Vagina (tissue), 2 donors: ENCODE measurements around the gene GH2.

Source experiments
- POLR2A ChIP-seq, 2 donors: fragments of 450-650 bp; IDR thresholded peaks; one replicate each; pipeline ENCODE4 v1.6.1; 2017; ENCODE audit warnings: antibody characterized with exemption in 2 of 2, mild to moderate bottlenecking in 2 of 2, moderate library complexity in 2 of 2
- TF ChIP-seq, protein P1 (sequence below), 3 experiments: fragments of 450-650 bp in 2 of 3; fragments of 200-600 bp in 1 of 3; sonication (generic) in 1 of 3; IDR thresholded peaks; one replicate each; pipeline ENCODE4 v1.5.1; 2017 to 2019; ENCODE audit warnings: antibody characterized with exemption in 3 of 3, mild to moderate bottlenecking in 2 of 3, moderate library complexity in 2 of 3

GRCh38 chr17:63854709-63855108 lies 27.0 kb downstream of the GH2 start:
- TF ChIP-seq, protein P1, sequence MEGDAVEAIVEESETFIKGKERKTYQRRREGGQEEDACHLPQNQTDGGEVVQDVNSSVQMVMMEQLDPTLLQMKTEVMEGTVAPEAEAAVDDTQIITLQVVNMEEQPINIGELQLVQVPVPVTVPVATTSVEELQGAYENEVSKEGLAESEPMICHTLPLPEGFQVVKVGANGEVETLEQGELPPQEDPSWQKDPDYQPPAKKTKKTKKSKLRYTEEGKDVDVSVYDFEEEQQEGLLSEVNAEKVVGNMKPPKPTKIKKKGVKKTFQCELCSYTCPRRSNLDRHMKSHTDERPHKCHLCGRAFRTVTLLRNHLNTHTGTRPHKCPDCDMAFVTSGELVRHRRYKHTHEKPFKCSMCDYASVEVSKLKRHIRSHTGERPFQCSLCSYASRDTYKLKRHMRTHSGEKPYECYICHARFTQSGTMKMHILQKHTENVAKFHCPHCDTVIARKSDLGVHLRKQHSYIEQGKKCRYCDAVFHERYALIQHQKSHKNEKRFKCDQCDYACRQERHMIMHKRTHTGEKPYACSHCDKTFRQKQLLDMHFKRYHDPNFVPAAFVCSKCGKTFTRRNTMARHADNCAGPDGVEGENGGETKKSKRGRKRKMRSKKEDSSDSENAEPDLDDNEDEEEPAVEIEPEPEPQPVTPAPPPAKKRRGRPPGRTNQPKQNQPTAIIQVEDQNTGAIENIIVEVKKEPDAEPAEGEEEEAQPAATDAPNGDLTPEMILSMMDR (IDR thresholded peaks at IDR 0.05) = no peak
- no peak for TF ChIP-seq POLR2A (IDR thresholded peaks at IDR 0.05)
